Right cardiac atrium (tissue), 5 donors: ENCODE data around the gene LAMP5. TPM values are rescaled to one million over a fixed set of nuclear protein-coding genes. Genes with fewer than 3 reads are reported as not detected.

ENCODE experiments used
- ATAC-seq, 2 donors: fragments of 200-7000 bp; cut with Tn5 transposase; one replicate each; pipeline versions ENCODE4 v1.8.0 to v1.9.1; 2020; ENCODE audit warnings: moderate library complexity in 2 of 2, mild to moderate bottlenecking in 1 of 2
- DNase-seq, 3 donors: peaks; one replicate each; pipeline ENCODE4 v3.0.0-alpha.2; 2020
- H3K27ac ChIP-seq: one replicate; pipeline ENCODE4 v1.5.1; 2013; ENCODE audit warnings: mild to moderate bottlenecking, low read length, control low read depth, moderate library complexity
- H3K27me3 ChIP-seq: one replicate; pipeline ENCODE4 v1.6.1; 2013; ENCODE audit not compliant: control insufficient read depth, insufficient read depth
- H3K4me1 ChIP-seq: one replicate; pipeline ENCODE4 v1.6.1; 2013; ENCODE audit warnings: low read length; ENCODE audit not compliant: control insufficient read depth, insufficient read depth
- H3K4me3 ChIP-seq: one replicate; pipeline ENCODE4 v1.5.1; 2013; ENCODE audit warnings: low read length, control low read depth
- H3K9me3 ChIP-seq: one replicate; pipeline ENCODE4 v1.6.1; 2013; ENCODE audit warnings: low read length; ENCODE audit not compliant: control insufficient read depth
- WGBS: extraction: QIAGEN DNeasy Blood & Tissue Kit; methylation state at CpG from one replicate; pipeline ENCODE4 v1.1.7; 2013; 5-methylcytosine and 5-hydroxymethylcytosine counted together
- intact Hi-C, 4 donors: fragments of 100-400 bp; cut with DNase I; formaldehyde crosslinking; loops; one replicate each; pipeline versions ENCODE4 v1.11.0 to v1.14.0; 2022 to 2023
- polyA plus RNA-seq: library from polyadenylated mRNA; stranded (reverse); fragments of 200-250 nt; gene quantifications from one replicate; pipeline ENCODE4 v1.2.3, GENCODE V29; 2013
- total RNA-seq, 4 donors: library from RNA; stranded (reverse); fragmentation: NEBNext Ultra II Directional; extraction: Animal tissue kit (Norgen Biotek cat#: 25700); gene quantifications; one replicate each; pipeline ENCODE4 v1.2.1, GENCODE V29; 2021
- donor health status: healthy with polysubstance abuse.
- donor health status: DM: no; HTN: yes; CAD: no.
- donor health status: DM: no; HTN: no; CAD: no.
- donor health status: DM: no; HTN: yes; CAD: no; lungs with severe emphysema.
- donor health status: DM: yes; HTN: yes; CAD: no.

Gene LAMP5
- total and polyA plus RNA-seq, 5 donors = 0.07 TPM; not detected in 4

DNA sequence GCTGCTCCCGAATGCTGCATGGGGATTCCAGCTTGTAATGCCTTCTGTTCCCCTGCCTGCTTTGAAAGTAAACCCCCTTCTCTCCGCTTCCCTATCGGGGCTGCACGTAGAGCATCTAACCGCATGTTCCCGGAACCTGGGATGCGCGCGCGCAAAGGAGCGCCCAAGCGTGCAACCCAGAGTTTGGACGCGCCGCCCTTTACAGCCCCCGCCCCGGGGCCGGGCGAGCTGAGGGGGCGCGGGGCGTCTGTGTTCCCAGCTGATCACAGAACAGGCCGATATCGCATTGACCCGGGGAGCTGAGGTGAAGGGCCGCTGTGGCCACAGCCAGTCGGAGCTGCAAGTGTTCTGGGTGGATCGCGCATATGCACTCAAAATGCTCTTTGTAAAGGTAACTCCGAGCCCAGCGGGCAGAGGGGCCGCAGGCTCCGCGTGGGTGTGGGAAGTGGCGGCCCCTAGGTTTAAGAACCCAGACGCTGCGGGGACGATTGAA is 1.4 kb downstream of the LAMP5 start:
- intact Hi-C loops = no loop called here

DNA sequence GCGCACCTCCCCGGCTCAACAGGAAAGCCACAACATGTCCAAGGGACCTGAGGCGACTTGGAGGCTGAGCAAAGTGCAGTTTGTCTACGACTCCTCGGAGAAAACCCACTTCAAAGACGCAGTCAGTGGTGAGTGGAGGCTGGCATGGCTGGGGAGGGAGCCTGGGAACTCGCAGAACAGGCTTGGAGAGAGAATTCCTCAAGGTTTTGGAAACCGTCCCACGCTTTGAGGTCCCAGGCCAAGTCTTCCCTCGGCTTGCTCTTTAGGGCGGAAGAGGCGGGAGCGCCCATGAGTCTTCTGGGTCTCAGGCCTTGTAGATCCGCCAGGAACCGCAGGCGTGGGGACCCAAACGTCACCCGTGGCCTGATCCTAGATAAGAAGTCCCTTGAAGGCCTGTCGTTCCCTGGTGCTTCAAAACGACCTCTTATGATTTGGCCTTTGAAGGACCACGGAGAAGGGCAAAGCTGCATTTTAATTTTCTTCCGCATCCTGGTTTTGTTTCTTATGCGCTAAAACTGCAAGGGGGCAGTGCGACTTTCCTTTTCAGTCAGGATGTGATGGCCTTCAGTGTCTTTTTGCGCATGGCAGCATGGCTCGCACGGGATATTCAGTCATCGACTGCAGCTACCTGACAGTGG is 2.0 kb downstream of the LAMP5 start:
- H3K9me3 ChIP-seq = no peaks in the 10 kb centered on the region
- 4% methylated on average over 28 of the region's 28 CpGs for WGBS
- H3K27me3 ChIP-seq = peaks cover 4% of the 10 kb centered on the region
- H3K27ac ChIP-seq = no peak overlapping the region
- H3K4me1 ChIP-seq = peaks cover 4% of the 10 kb centered on the region
- ATAC-seq = no peak
- intact Hi-C loops = no loop called here
- no peak for DNase-seq
- H3K4me3 ChIP-seq = no peak overlapping the region

More for the DNA sequence above, 1.4 kb downstream of the LAMP5 start:
- H3K27me3 ChIP-seq = peaks cover 4% of the 10 kb centered on the region
- ATAC-seq (no peak), DNase-seq (no peak)
- H3K4me3 ChIP-seq = no peak overlapping the region
- H3K4me1 ChIP-seq = peaks cover 4% of the 10 kb centered on the region
- 3% methylated on average over 38 of the region's 38 CpGs for WGBS
- no peaks in the 10 kb centered on the region for H3K9me3 ChIP-seq
- no peak overlapping the region for H3K27ac ChIP-seq

DNA sequence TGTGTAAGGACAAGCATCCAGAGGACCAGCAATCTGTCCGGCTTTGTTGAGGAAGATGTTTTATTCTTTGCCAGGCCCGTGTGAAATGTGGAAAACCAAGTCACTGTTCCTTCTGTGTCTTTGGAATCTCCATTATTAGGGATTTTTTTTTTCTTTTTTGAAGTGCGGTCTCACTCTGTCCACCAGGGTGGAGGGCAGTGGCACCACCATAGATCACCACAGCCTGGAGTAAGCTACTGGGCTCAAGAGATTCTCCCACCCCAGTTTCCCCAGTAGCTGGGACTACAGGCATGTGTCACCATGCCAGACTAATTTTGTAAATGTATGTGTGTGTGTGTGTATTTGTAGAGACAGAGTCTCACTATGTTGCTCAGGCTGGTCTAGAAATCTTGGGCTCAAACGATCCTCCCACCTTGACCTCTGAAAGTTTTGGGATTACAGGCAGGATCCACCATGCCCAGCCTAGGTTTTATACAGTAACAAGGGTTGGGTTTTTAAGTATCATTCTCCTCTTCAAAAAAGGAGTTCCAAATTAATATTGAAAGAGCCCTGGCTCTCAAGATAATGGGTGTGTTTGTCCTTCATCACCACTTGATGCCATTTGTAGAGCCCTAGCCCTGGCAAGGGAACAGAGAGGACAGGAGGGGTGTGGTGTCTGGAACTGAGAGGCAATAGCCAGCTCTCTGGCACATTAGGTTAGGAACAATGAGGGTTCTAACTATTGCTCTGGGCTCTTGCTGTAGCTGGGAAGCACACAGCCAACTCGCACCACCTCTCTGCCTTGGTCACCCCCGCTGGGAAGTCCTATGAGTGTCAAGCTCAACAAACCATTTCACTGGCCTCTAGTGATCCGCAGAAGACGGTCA is 3.1 kb downstream of the LAMP5 start:
- intact Hi-C loops = no loop called here
- peaks cover 4% of the 10 kb centered on the region for H3K4me1 ChIP-seq
- 61% methylated on average over 8 of the region's 8 CpGs for WGBS

DNA sequence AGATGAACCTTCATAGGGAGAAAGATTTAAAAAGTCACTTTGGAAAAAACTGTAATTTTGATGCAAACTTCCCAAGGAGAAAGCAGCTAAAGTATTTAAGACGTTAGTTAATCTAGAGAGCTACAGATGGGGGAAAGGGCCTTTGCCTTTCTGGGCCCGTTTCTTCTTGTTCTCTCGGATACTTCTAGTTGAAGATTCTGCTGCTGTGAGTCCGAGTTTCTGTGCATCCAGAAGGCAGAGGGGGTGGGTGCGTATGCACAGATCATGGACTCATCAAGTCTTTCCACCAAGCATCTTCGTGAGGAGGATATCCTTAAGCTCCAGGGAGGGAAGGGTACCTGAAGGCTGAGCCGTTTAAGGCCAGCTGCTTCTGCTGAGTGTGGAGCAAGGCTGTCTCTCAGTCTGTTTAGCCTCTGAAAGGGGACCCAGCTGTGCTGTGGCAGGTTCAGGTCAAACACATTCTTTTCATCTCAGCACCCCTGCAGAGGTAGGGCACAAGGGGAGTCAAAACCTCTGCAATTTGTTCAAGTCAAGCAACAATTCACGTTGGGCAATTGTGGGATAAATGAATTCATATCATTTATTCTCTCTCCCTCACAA is 4.3 kb downstream of the LAMP5 start:
- 48% methylated on average over 8 of the region's 8 CpGs for WGBS
- Histone ChIP-seq H3K4me3 (no peak overlapping the region), H3K27ac (no peak overlapping the region), H3K4me1 (peaks cover 4% of the 10 kb centered on the region), H3K27me3 (peaks cover 4% of the 10 kb centered on the region), H3K9me3 (no peaks in the 10 kb centered on the region)
- ATAC-seq (no peak), DNase-seq (no peak)
- intact Hi-C loops = no loop called here

More for the DNA sequence above, 3.1 kb downstream of the LAMP5 start:
- H3K4me3 ChIP-seq = no peak overlapping the region
- no peak for DNase-seq
- ATAC-seq = no peak
- H3K27ac ChIP-seq = no peak overlapping the region
- H3K27me3 ChIP-seq = peaks cover 4% of the 10 kb centered on the region
- H3K9me3 ChIP-seq = no peaks in the 10 kb centered on the region

DNA sequence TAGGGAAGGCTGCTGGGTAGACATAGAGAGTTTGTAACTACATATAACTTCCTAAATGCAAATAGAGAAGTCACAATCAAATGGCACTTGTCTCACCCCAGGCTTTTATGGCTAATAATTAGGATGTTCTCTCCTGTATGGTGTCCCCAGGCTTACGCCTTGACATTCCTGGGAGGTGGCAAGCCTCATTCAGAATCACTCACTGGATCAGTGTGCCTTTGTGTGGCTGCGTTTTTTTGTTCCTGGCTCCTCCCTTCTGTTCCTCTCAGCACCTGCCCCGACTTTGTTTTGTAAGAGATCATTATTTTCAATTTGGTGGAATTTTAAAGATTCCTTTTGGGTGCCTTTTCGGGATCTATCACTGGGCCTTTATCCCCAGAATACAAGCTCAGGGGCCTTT is 5.7 kb downstream of the LAMP5 start:
- Histone ChIP-seq H3K27ac (no peak overlapping the region), H3K27me3 (no peaks in the 10 kb centered on the region), H3K9me3 (no peaks in the 10 kb centered on the region), H3K4me3 (no peak overlapping the region), H3K4me1 (peaks cover 4% of the 10 kb centered on the region)
- no peak for ATAC-seq
- 82% methylated on average over 4 of the region's 4 CpGs for WGBS
- DNase-seq = no peak
- intact Hi-C loops = no loop called here

DNA sequence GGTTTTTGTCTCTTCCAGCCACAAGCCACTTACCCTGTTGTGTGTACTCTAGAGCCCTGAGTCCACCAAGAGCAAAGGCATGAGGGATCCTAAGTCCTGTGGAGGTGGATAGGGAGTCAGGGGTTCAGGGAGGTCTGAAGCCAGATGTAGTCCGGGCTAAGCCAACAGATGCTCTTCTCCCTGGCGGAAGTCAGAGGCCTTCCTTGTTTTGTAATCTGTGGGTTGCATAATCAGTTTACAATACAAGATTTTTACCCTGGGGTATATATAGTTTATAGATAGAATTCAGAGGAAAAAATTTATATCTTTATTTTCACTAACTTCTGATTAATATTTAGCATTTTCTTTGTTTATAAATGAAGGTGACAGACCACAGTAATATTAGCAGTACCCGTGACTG is 9.2 kb downstream of the LAMP5 start:
- intact Hi-C loops = no loop called here
- no peaks in the 10 kb centered on the region for H3K4me1 ChIP-seq
- ATAC-seq (no peak), DNase-seq (no peak)
- no peak overlapping the region for H3K4me3 ChIP-seq
- 79% methylated on average over 3 of the region's 3 CpGs for WGBS
- H3K27me3 ChIP-seq = no peaks in the 10 kb centered on the region
- no peaks in the 10 kb centered on the region for H3K9me3 ChIP-seq
- H3K27ac ChIP-seq = no peak overlapping the region

DNA sequence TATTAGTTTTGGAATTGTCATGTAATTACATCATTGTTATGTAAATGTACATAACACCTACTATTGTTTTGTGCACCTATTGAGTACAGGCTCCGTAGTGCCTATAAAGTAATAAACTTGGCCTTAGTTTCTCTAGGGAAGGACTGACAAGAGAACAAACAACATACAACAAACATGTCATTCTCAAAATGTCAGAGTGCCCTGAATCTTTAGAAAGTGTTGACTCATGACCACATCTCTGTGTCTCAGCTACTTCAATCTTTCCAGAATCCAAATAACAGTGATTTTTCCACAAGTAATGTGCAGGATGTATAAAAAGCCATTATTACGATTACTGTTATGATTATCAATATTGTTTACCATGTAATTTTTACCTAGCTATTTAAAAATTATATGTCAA is 17.2 kb downstream of the LAMP5 start:
- 77% methylated on average over 2 of the region's 2 CpGs for WGBS
- Histone ChIP-seq H3K27me3 (no peaks in the 10 kb centered on the region), H3K9me3 (no peaks in the 10 kb centered on the region), H3K4me3 (no peak overlapping the region), H3K4me1 (no peaks in the 10 kb centered on the region), H3K27ac (no peak overlapping the region)
- DNase-seq = no peak
- intact Hi-C loops = no loop called here
- no peak for ATAC-seq

DNA sequence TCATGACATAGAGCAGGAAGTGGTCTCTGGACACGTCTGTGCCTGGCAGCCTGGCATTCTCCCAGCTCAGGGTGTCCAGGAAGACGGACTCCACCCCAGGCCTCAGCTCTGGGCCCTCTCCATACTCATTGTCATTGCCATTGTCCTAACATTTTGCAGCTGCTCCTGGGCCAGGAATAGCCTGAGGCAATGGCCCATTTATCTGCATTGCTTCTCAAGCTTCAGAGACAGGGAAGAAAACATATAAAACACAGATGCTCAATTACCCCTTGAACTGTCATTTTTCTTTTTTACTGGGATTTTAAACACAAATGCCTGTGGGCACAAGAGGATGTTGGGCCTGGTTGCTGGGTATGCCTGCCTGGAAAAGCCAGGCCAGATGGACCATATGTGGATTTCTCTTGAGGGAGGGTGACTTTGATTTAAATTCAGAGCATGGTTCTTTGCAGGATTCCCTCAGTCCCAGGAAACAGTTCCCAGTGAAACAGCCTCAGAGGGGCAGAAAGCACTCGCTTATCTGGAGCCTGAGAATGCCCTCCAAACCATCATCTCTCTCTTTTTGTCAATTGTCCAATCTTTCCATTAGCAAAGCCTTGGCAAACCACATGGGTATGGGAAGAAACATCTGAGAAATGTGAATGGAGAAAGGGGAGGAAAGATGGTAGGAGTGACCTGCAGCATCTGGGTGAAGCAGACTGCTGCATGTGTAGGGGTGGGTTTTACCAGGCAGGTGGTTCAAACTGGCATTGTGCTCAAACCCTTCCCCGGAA is 17.9 kb downstream of the LAMP5 start:
- ATAC-seq = no peak
- no peak for DNase-seq
- Histone ChIP-seq H3K4me3 (no peak overlapping the region), H3K9me3 (no peaks in the 10 kb centered on the region), H3K27ac (no peak overlapping the region), H3K4me1 (no peaks in the 10 kb centered on the region), H3K27me3 (no peaks in the 10 kb centered on the region)
- 58% methylated on average over 4 of the region's 4 CpGs for WGBS
- intact Hi-C loops = no loop called here

DNA sequence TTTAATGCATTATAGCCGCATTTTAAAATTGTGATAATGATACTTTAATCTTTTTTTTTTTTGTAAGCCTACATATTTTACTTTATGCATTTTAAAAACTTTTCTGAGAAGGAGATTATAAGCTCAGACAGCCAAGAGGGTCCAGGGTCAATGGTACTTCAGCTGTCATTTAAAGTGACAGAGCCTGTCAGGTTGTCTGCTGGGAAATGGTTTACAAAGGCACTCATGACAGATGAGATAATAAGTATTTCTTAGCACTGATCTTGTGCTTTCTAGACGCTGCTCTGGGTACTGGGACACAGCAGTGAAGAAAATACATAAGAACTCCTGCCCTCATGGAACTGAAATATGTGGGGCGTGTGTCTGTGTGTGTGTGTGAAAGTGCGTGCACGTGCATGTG is 19.6 kb downstream of the LAMP5 start:
- Histone ChIP-seq H3K27me3 (no peaks in the 10 kb centered on the region), H3K9me3 (no peaks in the 10 kb centered on the region), H3K4me1 (no peaks in the 10 kb centered on the region), H3K27ac (no peak overlapping the region), H3K4me3 (no peak overlapping the region)
- intact Hi-C loops = no loop called here
- no peak for DNase-seq
- no peak for ATAC-seq
- WGBS = 83% methylated on average over 5 of the region's 5 CpGs

DNA sequence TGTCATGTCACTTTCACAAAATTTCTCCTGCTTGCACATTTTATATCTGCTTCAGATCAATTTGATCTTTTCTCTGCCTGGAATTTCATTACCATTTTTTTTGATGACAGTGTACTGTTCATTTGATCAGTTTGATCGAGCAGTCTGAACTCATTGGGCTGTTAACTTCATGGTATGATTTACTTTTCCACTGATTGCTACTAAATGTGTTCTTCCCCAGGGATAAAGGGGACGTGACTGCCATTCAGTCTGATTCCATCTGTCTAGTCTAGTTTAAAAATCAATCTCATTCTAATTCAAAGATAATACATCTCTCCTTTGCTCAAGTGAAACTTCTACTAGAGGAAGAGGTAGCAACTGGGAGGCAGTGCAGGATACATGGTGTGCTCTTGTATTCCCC is 21.1 kb downstream of the LAMP5 start:
- Histone ChIP-seq H3K27me3 (no peaks in the 10 kb centered on the region), H3K4me3 (no peak overlapping the region), H3K27ac (no peak overlapping the region), H3K4me1 (no peaks in the 10 kb centered on the region), H3K9me3 (no peaks in the 10 kb centered on the region)
- DNase-seq (no peak), ATAC-seq (no peak)
- intact Hi-C loops = no loop called here
- 78% methylated on average over 2 of the region's 2 CpGs for WGBS
